GM21529 (cell line): ENCODE measurements around the gene TMEM26.
"Not testable (repeated sequence)": the region's sequence is repeated elsewhere in the genome, so short reads cannot be mapped to it uniquely, and the experiment has no call there.

ENCODE experiments used
- ATAC-seq: cut with Tn5 transposase; IDR thresholded peaks from one replicate; pipeline ENCODE4 v1.9.1; 2021; ENCODE audit not compliant: unreplicated experiment

The TMEM26 gene

GRCh38 chr10:61406242-61406641 is 46.9 kb downstream of the TMEM26 start:
- ATAC-seq, result no peak

GRCh38 chr10:61404751-61405150 is 48.4 kb downstream of the TMEM26 start:
- no peak for ATAC-seq

- no peak for ATAC-seq
These were observed 52.7 kb downstream of the TMEM26 start for GRCh38 chr10:61400524-61400923.

GRCh38 chr10:61399406-61399805 is 53.8 kb downstream of the TMEM26 start:
- ATAC-seq, result no peak

- ATAC-seq, result no peak
These were observed 54.6 kb downstream of the TMEM26 start for GRCh38 chr10:61398366-61399129.

GRCh38 chr10:61397175-61397986 is 55.8 kb downstream of the TMEM26 start:
- peak; percentile 79 for ATAC-seq

GRCh38 chr10:61391281-61391680 is 61.9 kb downstream of the TMEM26 start:
- peak; percentile 38 for ATAC-seq

- peak; percentile 89 for ATAC-seq
These were observed 62.3 kb downstream of the TMEM26 start for GRCh38 chr10:61390851-61391250.

GRCh38 chr10:61389887-61390286 is 63.3 kb downstream of the TMEM26 start:
- no peak for ATAC-seq

GRCh38 chr10:61388986-61389385 is 64.2 kb downstream of the TMEM26 start:
- not testable (repeated sequence) for ATAC-seq

GRCh38 chr10:61385231-61386001 is 67.8 kb downstream of the TMEM26 start:
- ATAC-seq, result no peak

GRCh38 chr10:61381153-61381552 is 72.0 kb downstream of the TMEM26 start:
- not testable (repeated sequence) for ATAC-seq

GRCh38 chr10:61378865-61379264 is 74.3 kb downstream of the TMEM26 start:
- ATAC-seq, result no peak

- ATAC-seq, result no peak
These were observed 76.2 kb downstream of the TMEM26 start for GRCh38 chr10:61376908-61377368.

- no peak for ATAC-seq
These were observed 76.8 kb downstream of the TMEM26 start for GRCh38 chr10:61376377-61376776.

GRCh38 chr10:61366365-61366764 is 86.8 kb downstream of the TMEM26 start:
- no peak for ATAC-seq

GRCh38 chr10:61364619-61365018 is 88.6 kb downstream of the TMEM26 start:
- ATAC-seq, result no peak

- no peak for ATAC-seq
These were observed 90.2 kb downstream of the TMEM26 start for GRCh38 chr10:61363006-61363405.

GRCh38 chr10:61359452-61359851 is 93.7 kb downstream of the TMEM26 start:
- ATAC-seq, result no peak

GRCh38 chr10:61357687-61358086 is 95.5 kb downstream of the TMEM26 start:
- ATAC-seq, result no peak
